ENCODE measurements around the gene CASP9. TPM values are rescaled to one million over a fixed set of nuclear protein-coding genes. Genes with fewer than 3 reads are reported as not detected.

CASP9 gene
- total RNA-seq = 10 to 100 TPM in 1 of 2 experiments, 1 to 10 TPM in 1; 9.7 to 11.5 TPM

- peak within 1 kb of the TSS; percentile 79 for H3K4me3 Mint-ChIP-seq
Observed at GRCh38 chr1:15524021-15524282, at the start of gene CASP9. Gene CASP9, minus strand, starts transcription at chr1:15524215. Its CDS starts 15 bp downstream, at chr1:15524200.

DNA sequence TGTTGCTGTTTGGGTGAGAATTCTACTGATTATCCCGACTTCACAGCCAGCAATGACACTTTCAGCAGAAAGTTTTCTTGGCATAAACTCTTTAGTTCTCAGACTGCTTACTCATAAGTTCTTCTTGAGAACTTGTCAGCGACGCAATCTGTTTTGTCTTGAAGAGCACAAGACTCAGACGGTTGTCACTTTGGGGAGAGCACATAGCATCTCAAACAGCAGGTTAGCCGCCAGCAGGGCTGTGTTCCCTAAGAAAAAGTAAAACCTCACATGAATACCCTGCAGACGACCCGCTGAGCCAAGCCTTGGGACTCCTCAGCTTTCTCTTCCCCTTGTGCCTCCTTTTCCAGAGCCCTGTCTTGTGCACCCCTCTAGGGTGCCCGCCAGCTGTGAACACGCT lies 49.5 kb upstream of the CASP9 start:
- no peak overlapping the region for H3K4me3 Mint-ChIP-seq
- peaks cover 38% of the 10 kb centered on the region for H3K36me3 Mint-ChIP-seq (ENCODE audit: low read depth)
- intact Hi-C loops (cut with micrococcal nuclease) = no loop called here
- H3K27me3 Mint-ChIP-seq = no peaks in the 10 kb centered on the region
- no peak overlapping the region for H3K27ac Mint-ChIP-seq
- DNase-seq (no peak), ATAC-seq (no peak)
- TF ChIP-seq CTCF (IDR thresholded peaks at IDR 0.05) = no peak
- H3K4me1 Mint-ChIP-seq (ENCODE audit: low read depth) = peaks cover 12% of the 10 kb centered on the region
- H3K9me3 Mint-ChIP-seq = no peaks in the 10 kb centered on the region
- ChIA-PET CTCF (no interaction called here), POLR2A (no interaction called here)

More at GRCh38 chr1:15524021-15524282, at the start of gene CASP9:
- ATAC-seq (no peak), DNase-seq (no peak)
- H3K9me3 Mint-ChIP-seq = no peaks in the 10 kb centered on the region
- POLR2A ChIA-PET = no interaction called here
- H3K4me1 Mint-ChIP-seq (ENCODE audit: low read depth) = peaks cover 44% of the 10 kb centered on the region
- CTCF ChIA-PET = interaction anchor here (0.8 to 1.2 kb wide), 2 partner anchors 9 to 92 kb away, joined by 4 to 5 read pairs; no protein-coding TSS in a partner anchor
- H3K27me3 Mint-ChIP-seq = no peaks in the 10 kb centered on the region
- TF ChIP-seq CTCF (IDR thresholded peaks at IDR 0.05) = no peak
- intact Hi-C loops (cut with micrococcal nuclease) = no loop called here
- peak within 1 kb of the TSS; percentile 98 for H3K27ac Mint-ChIP-seq
- no peaks in the 10 kb centered on the region for H3K36me3 Mint-ChIP-seq (ENCODE audit: low read depth)

DNA sequence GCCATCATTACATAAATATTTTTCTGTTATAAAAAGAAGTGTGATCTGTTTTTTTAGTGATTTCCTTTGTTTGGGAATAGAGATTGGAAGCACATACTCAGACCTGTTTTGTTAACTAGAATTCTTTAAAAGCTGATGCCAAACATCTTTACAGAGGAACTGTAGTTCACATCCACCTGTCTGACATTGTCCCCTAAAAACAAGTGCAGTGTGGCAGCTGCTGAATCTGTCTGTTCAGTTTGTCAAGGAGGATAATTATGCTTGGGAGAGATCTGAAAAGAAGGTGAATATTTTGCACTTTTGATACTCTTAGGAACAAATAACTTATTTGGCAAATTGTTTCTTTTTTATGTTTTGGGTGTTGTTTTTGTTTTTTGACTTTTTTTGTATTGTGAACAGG lies 47.3 kb upstream of the CASP9 start:
- H3K36me3 Mint-ChIP-seq (ENCODE audit: low read depth) = peaks cover 34% of the 10 kb centered on the region
- intact Hi-C loops (cut with micrococcal nuclease) = no loop called here
- POLR2A ChIA-PET = interaction anchor here (0.6 to 1.4 kb wide), 3 partner anchors 10 to 11 kb away, joined by 3 to 5 read pairs (median 3); no protein-coding TSS in a partner anchor

DNA sequence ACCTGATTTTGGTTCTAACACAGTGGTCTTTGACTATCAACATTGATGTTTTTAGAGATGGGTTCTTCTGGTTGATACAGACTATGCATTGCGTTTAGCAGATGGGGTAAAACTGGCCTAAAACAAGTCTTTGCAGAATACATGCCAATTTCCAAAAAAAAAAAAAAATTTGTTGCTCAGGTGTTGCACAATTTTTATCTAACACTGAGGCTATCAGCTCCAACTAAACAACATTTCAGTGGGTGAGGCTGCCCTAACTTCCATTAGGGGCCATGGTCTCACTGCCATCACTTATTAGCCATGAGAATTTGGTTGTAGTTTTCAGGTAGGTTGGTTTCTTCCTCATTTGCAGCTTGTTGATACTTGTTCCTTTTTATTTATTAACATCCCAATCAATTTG lies 46.8 kb upstream of the CASP9 start:
- TF ChIP-seq CTCF (IDR thresholded peaks at IDR 0.05) = no peak
- Mint-ChIP-seq H3K36me3 (ENCODE audit: low read depth) (peaks cover 34% of the 10 kb centered on the region), H3K9me3 (no peaks in the 10 kb centered on the region), H3K4me3 (no peak overlapping the region), H3K4me1 (ENCODE audit: low read depth) (no peaks in the 10 kb centered on the region), H3K27ac (no peak overlapping the region), H3K27me3 (no peaks in the 10 kb centered on the region)
- ChIA-PET CTCF (no interaction called here), POLR2A (interaction anchor here (0.6 to 1.4 kb wide), 5 partner anchors 9 to 110 kb away, joined by 3 to 5 read pairs (median 3); no protein-coding TSS in a partner anchor)
- intact Hi-C loops (cut with micrococcal nuclease) = no loop called here
- ATAC-seq (no peak), DNase-seq (no peak)

More for the DNA sequence above, 47.3 kb upstream of the CASP9 start:
- TF ChIP-seq CTCF (IDR thresholded peaks at IDR 0.05) = no peak
- Mint-ChIP-seq H3K27ac (peak overlapping the region; percentile 67), H3K4me3 (no peak overlapping the region), H3K27me3 (no peaks in the 10 kb centered on the region), H3K9me3 (no peaks in the 10 kb centered on the region), H3K4me1 (ENCODE audit: low read depth) (no peaks in the 10 kb centered on the region)
- DNase-seq (no peak), ATAC-seq (no peak)
- CTCF ChIA-PET = no interaction called here

- peaks cover 32% of the 10 kb centered on the region for H3K36me3 Mint-ChIP-seq (ENCODE audit: low read depth)
Observed at GRCh38 chr1:15568387-15569073, 44.5 kb upstream of the CASP9 start.

More at GRCh38 chr1:15568387-15569073, 44.5 kb upstream of the CASP9 start:
- DNase-seq (no peak), ATAC-seq (no peak)
- POLR2A ChIA-PET = no interaction called here
- Mint-ChIP-seq H3K4me1 (ENCODE audit: low read depth) (no peaks in the 10 kb centered on the region), H3K9me3 (no peaks in the 10 kb centered on the region), H3K27me3 (no peaks in the 10 kb centered on the region), H3K4me3 (no peak overlapping the region), H3K27ac (peak overlapping the region; percentile 42)
- TF ChIP-seq CTCF (IDR thresholded peaks at IDR 0.05) = no peak
- CTCF ChIA-PET = no interaction called here
- intact Hi-C loops (cut with micrococcal nuclease) = no loop called here
